SK-N-SH (cell line): ENCODE results near the gene DDR1.
A peak's percentile ranks its signal among the peaks of the same experiment; 100 is the strongest.

ENCODE experiments used
- CTCF ChIP-seq: fragments of 200-600 bp; sonication (generic); IDR thresholded peaks from 2 replicates; pipeline ENCODE4 v1.6.1; 2017; ENCODE audit warnings: antibody characterized with exemption, mild to moderate bottlenecking, moderate library complexity
- GATA2 ChIP-seq: sonication (generic); formaldehyde crosslinking; IDR thresholded peaks from 2 replicates; pipeline ENCODE4 v1.5.0; 2020; ENCODE audit warnings: mild to moderate bottlenecking, missing genetic modification reagents
- PBX3 ChIP-seq: IDR thresholded peaks from 2 replicates; pipeline ENCODE4; 2012
- YY1 ChIP-seq: IDR thresholded peaks from 2 replicates; pipeline ENCODE4 v1.4.0; 2012; ENCODE audit warnings: low read depth, mild to moderate bottlenecking

- TF ChIP-seq CTCF (no peak), YY1 (no peak), PBX3 (peak; percentile 92), GATA2 (CRISPR knock-in tag) (no peak)
Measured at GRCh38 chr6:30876039-30876730, 8.1 kb upstream of the DDR1 start.
